Transverse colon (tissue), 4 donors: Measurements from ENCODE around the gene ARIH2.

ENCODE experiments used
- CTCF ChIP-seq, 5 experiments: fragments of 200-600 bp in 3 of 5; fragments of 450-650 bp in 2 of 5; sonication (generic) in 3 of 5; IDR thresholded peaks; 1 replicate in 2 of 5; 2 replicates in 3 of 5; pipeline ENCODE4 v1.5.1; 2016 to 2017; ENCODE audit warnings: antibody characterized with exemption in 5 of 5, inconsistent platforms in 3 of 5, mild to moderate bottlenecking in 2 of 5, moderate library complexity in 1 of 5
- EP300 ChIP-seq: sonication (generic); formaldehyde crosslinking; IDR thresholded peaks from one replicate; pipeline ENCODE4 v1.6.1; 2017; ENCODE audit warnings: antibody characterized with exemption, low read depth
- POLR2A ChIP-seq: fragments of 450-650 bp; IDR thresholded peaks from one replicate; pipeline ENCODE4 v1.6.1; 2016; ENCODE audit warnings: antibody characterized with exemption, mild to moderate bottlenecking, moderate library complexity
- POLR2AphosphoS5 ChIP-seq, 3 donors: sonication (generic); formaldehyde crosslinking; IDR thresholded peaks; one replicate each; pipeline ENCODE4 v1.6.1; 2016; ENCODE audit warnings: antibody characterized with exemption in 3 of 3

DNA sequence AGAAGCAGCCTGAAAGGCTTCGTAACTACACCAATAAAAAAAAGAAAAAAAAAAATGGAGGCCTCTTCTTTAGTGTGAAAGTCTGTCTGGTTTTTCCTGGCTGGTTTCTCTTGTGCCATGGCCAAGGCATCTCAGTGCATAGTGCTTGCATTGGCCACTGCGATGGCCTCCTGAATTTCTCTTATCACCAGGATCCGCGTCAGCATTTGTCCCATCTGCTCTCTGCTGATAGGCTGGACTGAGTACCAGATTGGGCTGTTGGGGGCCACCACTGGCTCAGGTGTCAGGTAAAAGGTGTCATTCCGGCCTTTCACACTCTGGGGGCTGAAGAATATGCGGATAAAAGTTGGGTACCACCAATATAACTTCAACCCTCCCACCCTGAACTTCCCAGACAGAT lies 111.7 kb downstream of the ARIH2 start:
- TF ChIP-seq CTCF (IDR thresholded peaks at IDR 0.05) (no peak), POLR2A (no peak), EP300 (no peak), POLR2AphosphoS5 (IDR thresholded peaks at IDR 0.05) (no peak)
